HL-60/S4 (cell line): Measurements from ENCODE around the gene TNFRSF9.
"Not testable (repeated sequence)": the region's sequence is repeated elsewhere in the genome, so short reads cannot be mapped to it uniquely, and the experiment has no call there.

ENCODE experiments used
- in situ Hi-C: fragments of 300-500 bp; cut with MboI; formaldehyde crosslinking; loops from 2 replicates; pipeline ENCODE4 v1.14.3; 2022; ENCODE audit warnings: low sequenced_read_pairs

TNFRSF9 gene

GRCh38 chr1:7940745-7941436 lies at the start of gene TNFRSF9:
Gene TNFRSF9, minus strand, starts transcription at chr1:7940839. Its CDS starts 845 bp downstream, at chr1:7939994.
- in situ Hi-C loops, result no loop called here

- in situ Hi-C loops, result no loop called here
Observed at GRCh38 chr1:7989762-7990428, 49.3 kb upstream of the TNFRSF9 start.

GRCh38 chr1:7988576-7988975 lies 47.9 kb upstream of the TNFRSF9 start:
- in situ Hi-C loops, result no loop called here

GRCh38 chr1:7987528-7987927 lies 46.9 kb upstream of the TNFRSF9 start:
- in situ Hi-C loops, result no loop called here

GRCh38 chr1:7985851-7986612 lies 45.4 kb upstream of the TNFRSF9 start:
- in situ Hi-C loops, result no loop called here

GRCh38 chr1:7984811-7985210 lies 44.2 kb upstream of the TNFRSF9 start:
- in situ Hi-C loops, result no loop called here

- in situ Hi-C loops, result no loop called here
Observed at GRCh38 chr1:7983086-7983778, 42.6 kb upstream of the TNFRSF9 start.

GRCh38 chr1:7980984-7981383 lies 40.3 kb upstream of the TNFRSF9 start:
- in situ Hi-C loops, result no loop called here

GRCh38 chr1:7975212-7975865 lies 34.7 kb upstream of the TNFRSF9 start:
- in situ Hi-C loops, result no loop called here

GRCh38 chr1:7973086-7973485 lies 32.4 kb upstream of the TNFRSF9 start:
- in situ Hi-C loops, result no loop called here

- in situ Hi-C loops, result no loop called here
Observed at GRCh38 chr1:7972285-7972684, 31.6 kb upstream of the TNFRSF9 start.

- in situ Hi-C loops, result no loop called here
Observed at GRCh38 chr1:7971024-7971423, 30.4 kb upstream of the TNFRSF9 start.

GRCh38 chr1:7970246-7970645 lies 29.6 kb upstream of the TNFRSF9 start:
- in situ Hi-C loops, result no loop called here

GRCh38 chr1:7967651-7968050 lies 27.0 kb upstream of the TNFRSF9 start:
- in situ Hi-C loops, result no loop called here

- in situ Hi-C loops, result no loop called here
Observed at GRCh38 chr1:7967196-7967595, 26.6 kb upstream of the TNFRSF9 start.

- in situ Hi-C loops, result no loop called here
Observed at GRCh38 chr1:7964476-7964875, 23.8 kb upstream of the TNFRSF9 start.

- in situ Hi-C loops, result not testable (repeated sequence)
Observed at GRCh38 chr1:7963841-7964240, 23.2 kb upstream of the TNFRSF9 start.

- in situ Hi-C loops, result not testable (repeated sequence)
Observed at GRCh38 chr1:7963378-7963730, 22.7 kb upstream of the TNFRSF9 start.

GRCh38 chr1:7962636-7963377 lies 22.2 kb upstream of the TNFRSF9 start:
- in situ Hi-C loops, result no loop called here

- in situ Hi-C loops, result no loop called here
Observed at GRCh38 chr1:7962014-7962335, 21.3 kb upstream of the TNFRSF9 start.
